ENCODE data around the gene FHOD1. TPM values are rescaled to one million over a fixed set of nuclear protein-coding genes. Genes with fewer than 3 reads are reported as not detected.

FHOD1 gene
- total RNA-seq, 1 donor = 28.2 TPM

GRCh38 chr16:67182288-67182687, 65.0 kb downstream of the FHOD1 start:
- no peaks in the 10 kb centered on the region for H3K9me3 ChIP-seq (ENCODE audit: low read depth, low read length)
- peaks cover 11% of the 10 kb centered on the region for H3K79me2 ChIP-seq (ENCODE audit: insufficient read depth, low read length)
- H2AFZ ChIP-seq (ENCODE audit: low read length) = no peak overlapping the region
- no peaks in the 10 kb centered on the region for H3K36me3 ChIP-seq (ENCODE audit: insufficient read depth, low read length)
- no peak for DNase-seq (ENCODE audit: insufficient read length, low spot score, missing footprints)
- H3K27me3 ChIP-seq (ENCODE audit: insufficient read depth, low read length) = no peaks in the 10 kb centered on the region
- no peak overlapping the region for H3K27ac ChIP-seq (ENCODE audit: low read depth, low read length)
- peaks cover 36% of the 10 kb centered on the region for H4K20me1 ChIP-seq (ENCODE audit: insufficient read depth, low read length)
- peak overlapping the region; percentile 98 for H3K4me2 ChIP-seq (ENCODE audit: insufficient read depth, low read length)
- TF ChIP-seq CTCF (IDR thresholded peaks at IDR 0.05; ENCODE audit: extremely low read depth, low read depth, low read length) = no peak
- H3K4me1 ChIP-seq (ENCODE audit: insufficient read depth, low read length) = peaks cover 44% of the 10 kb centered on the region
- no peak overlapping the region for H3K4me3 ChIP-seq (ENCODE audit: insufficient read depth, low read length)

- H3K36me3 ChIP-seq (ENCODE audit: insufficient read depth, low read length) = no peaks in the 10 kb centered on the region
- H3K4me2 ChIP-seq (ENCODE audit: insufficient read depth, low read length) = peak overlapping the region; percentile 55
- no peaks in the 10 kb centered on the region for H3K27me3 ChIP-seq (ENCODE audit: insufficient read depth, low read length)
- peaks cover 39% of the 10 kb centered on the region for H4K20me1 ChIP-seq (ENCODE audit: insufficient read depth, low read length)
- H3K27ac ChIP-seq (ENCODE audit: low read depth, low read length) = no peak overlapping the region
- peak; percentile 99 for DNase-seq (ENCODE audit: insufficient read length, low spot score, missing footprints)
- peaks cover 37% of the 10 kb centered on the region for H3K4me1 ChIP-seq (ENCODE audit: insufficient read depth, low read length)
- peak overlapping the region; percentile 38 for H3K4me3 ChIP-seq (ENCODE audit: insufficient read depth, low read length)
- no peak overlapping the region for H2AFZ ChIP-seq (ENCODE audit: low read length)
- H3K79me2 ChIP-seq (ENCODE audit: insufficient read depth, low read length) = peaks cover 11% of the 10 kb centered on the region
- no peaks in the 10 kb centered on the region for H3K9me3 ChIP-seq (ENCODE audit: low read depth, low read length)
- TF ChIP-seq CTCF (IDR thresholded peaks at IDR 0.05; ENCODE audit: extremely low read depth, low read depth, low read length) = no peak
Observed at GRCh38 chr16:67181346-67181745, 65.9 kb downstream of the FHOD1 start.

GRCh38 chr16:67180166-67180565, 67.1 kb downstream of the FHOD1 start:
- no peak for DNase-seq (ENCODE audit: insufficient read length, low spot score, missing footprints)
- Histone ChIP-seq H3K9me3 (ENCODE audit: low read depth, low read length) (no peaks in the 10 kb centered on the region), H2AFZ (ENCODE audit: low read length) (no peak overlapping the region), H4K20me1 (ENCODE audit: insufficient read depth, low read length) (peaks cover 38% of the 10 kb centered on the region), H3K4me3 (ENCODE audit: insufficient read depth, low read length) (no peak overlapping the region), H3K27me3 (ENCODE audit: insufficient read depth, low read length) (no peaks in the 10 kb centered on the region), H3K36me3 (ENCODE audit: insufficient read depth, low read length) (no peaks in the 10 kb centered on the region), H3K4me2 (ENCODE audit: insufficient read depth, low read length) (no peak overlapping the region), H3K79me2 (ENCODE audit: insufficient read depth, low read length) (peaks cover 11% of the 10 kb centered on the region), H3K4me1 (ENCODE audit: insufficient read depth, low read length) (peaks cover 29% of the 10 kb centered on the region), H3K27ac (ENCODE audit: low read depth, low read length) (no peak overlapping the region)
- TF ChIP-seq CTCF (IDR thresholded peaks at IDR 0.05; ENCODE audit: extremely low read depth, low read depth, low read length) = no peak

GRCh38 chr16:67179421-67180080, 67.7 kb downstream of the FHOD1 start:
- peaks cover 28% of the 10 kb centered on the region for H3K4me1 ChIP-seq (ENCODE audit: insufficient read depth, low read length)
- H3K9me3 ChIP-seq (ENCODE audit: low read depth, low read length) = no peaks in the 10 kb centered on the region
- H4K20me1 ChIP-seq (ENCODE audit: insufficient read depth, low read length) = peaks cover 37% of the 10 kb centered on the region
- TF ChIP-seq CTCF (IDR thresholded peaks at IDR 0.05; ENCODE audit: extremely low read depth, low read depth, low read length) = peak; percentile 20
- H3K36me3 ChIP-seq (ENCODE audit: insufficient read depth, low read length) = no peaks in the 10 kb centered on the region
- DNase-seq (ENCODE audit: insufficient read length, low spot score, missing footprints) = no peak
- H3K79me2 ChIP-seq (ENCODE audit: insufficient read depth, low read length) = peaks cover 11% of the 10 kb centered on the region
- no peak overlapping the region for H3K4me2 ChIP-seq (ENCODE audit: insufficient read depth, low read length)
- H3K4me3 ChIP-seq (ENCODE audit: insufficient read depth, low read length) = no peak overlapping the region
- H3K27ac ChIP-seq (ENCODE audit: low read depth, low read length) = no peak overlapping the region
- H2AFZ ChIP-seq (ENCODE audit: low read length) = no peak overlapping the region
- H3K27me3 ChIP-seq (ENCODE audit: insufficient read depth, low read length) = no peaks in the 10 kb centered on the region

Small RNA genes within 50 kb of the gene (small RNA-seq; reads per million reads assigned to genes)
- gene MIR328 = 4.3 reads per million, percentile 85 among the genes with 10 or more reads in this experiment

Other genes starting within 250 kb of the FHOD1 start
- 61.3 and 63.0 TPM in 2 replicates for gene CBFB, start 218.3 kb downstream of the FHOD1 start, total RNA-seq
- 13.8 and 17.1 TPM in 2 replicates for gene PHAF1, start 137.5 kb downstream of the FHOD1 start, total RNA-seq
- 54.8 and 58.6 TPM in 2 replicates for gene B3GNT9, start 96.5 kb downstream of the FHOD1 start, total RNA-seq
- 19.2 and 19.5 TPM in 2 replicates for gene TRADD, start 87.6 kb downstream of the FHOD1 start, total RNA-seq
- gene FBXL8, start 87.5 kb downstream of the FHOD1 start, total RNA-seq = 12.7 and 15.6 TPM in 2 replicates
- 5.8 and 8.5 TPM in 2 replicates for gene HSF4, start 82.7 kb downstream of the FHOD1 start, total RNA-seq
- gene NOL3, start 76.9 kb downstream of the FHOD1 start, total RNA-seq = 9.1 and 10.9 TPM in 2 replicates
- gene MATCAP1, start 63.5 kb downstream of the FHOD1 start, total RNA-seq = 3.6 and 4.7 TPM in 2 replicates
- gene EXOC3L1, start 57.3 kb downstream of the FHOD1 start, total RNA-seq = not detected in 2 replicates
- gene E2F4, start 55.3 kb downstream of the FHOD1 start, total RNA-seq = 51.9 and 56.5 TPM in 2 replicates
- 0.29 and 0.36 TPM in 2 replicates for gene ELMO3, start 48.4 kb downstream of the FHOD1 start, total RNA-seq
- 22.4 and 25.3 TPM in 2 replicates for gene TMEM208, start 20.4 kb downstream of the FHOD1 start, total RNA-seq
- gene SLC9A5, start 1.5 kb upstream of the FHOD1 start, total RNA-seq = 2.9 and 3.6 TPM in 2 replicates
- gene PLEKHG4, start 32.1 kb upstream of the FHOD1 start, total RNA-seq = 31.8 and 41.6 TPM in 2 replicates
- gene KCTD19, start 79.3 kb upstream of the FHOD1 start, total RNA-seq = not detected in 2 replicates
- not detected in 2 replicates for gene LRRC36, start 79.3 kb upstream of the FHOD1 start, total RNA-seq
- 0.59 and 0.72 TPM in 2 replicates for gene TPPP3, start 146.0 kb upstream of the FHOD1 start, total RNA-seq
- gene ZDHHC1, start 169.0 kb upstream of the FHOD1 start, total RNA-seq = 9.0 and 13.3 TPM in 2 replicates
- gene HSD11B2, start 183.6 kb upstream of the FHOD1 start, total RNA-seq = not detected in 2 replicates
- gene ATP6V0D1, start 233.7 kb upstream of the FHOD1 start, total RNA-seq = 146 and 158 TPM in 2 replicates
- gene AGRP, start 236.1 kb upstream of the FHOD1 start, total RNA-seq = not detected in 2 replicates